CD4-positive, alpha-beta T cell (primary cell): Measurements from ENCODE around the gene FEZ2. TPM values are rescaled to one million over a fixed set of nuclear protein-coding genes. Genes with fewer than 3 reads are reported as not detected.

Experiments used
- ATAC-seq: fragments of 200-7000 bp; cut with Tn5 transposase; one replicate; pipeline ENCODE4 v1.10.0; 2022; ENCODE audit warnings: mild to moderate bottlenecking; ENCODE audit not compliant: poor library complexity
- CTCF ChIA-PET: fragments of 350-600 bp; sonication (Branson Sonifier 250); formaldehyde crosslinking; loops from one replicate; lab custom pipeline; 2021; ENCODE audit warnings: antibody characterized with exemption, inconsistent platforms; lab: Charles Lee
- POLR2A ChIA-PET: fragments of 350-600 bp; sonication (Branson Sonifier 250); formaldehyde crosslinking; loops from one replicate; lab custom pipeline; 2021; ENCODE audit warnings: antibody characterized with exemption, inconsistent platforms; lab: Charles Lee
- DNase-seq, 14 experiments: peaks; one replicate each; pipeline ENCODE4 v3.0.0-alpha.2; 2013 to 2020; ENCODE audit warnings: mixed read lengths in 2 of 14
- H3K27ac ChIP-seq, 2 donors: one replicate each; pipeline versions ENCODE4 v1.5.1 to v1.7.0; 2013; ENCODE audit warnings: low read length in 2 of 2, low read depth in 1 of 2, mild to moderate bottlenecking in 1 of 2
- H3K27me3 ChIP-seq, 2 experiments: 1 replicate in 1 of 2; 2 replicates in 1 of 2; pipeline versions ENCODE4 v1.6.1 to v1.7.0; 2013; ENCODE audit warnings: low read length in 2 of 2, control low read depth in 1 of 2, mild to moderate bottlenecking in 1 of 2, moderate library complexity in 1 of 2; ENCODE audit not compliant: insufficient read depth in 2 of 2, control insufficient read depth in 1 of 2
- H3K36me3 ChIP-seq: one replicate; pipeline ENCODE4 v1.6.1; 2013; ENCODE audit warnings: low read length, control low read depth; ENCODE audit not compliant: insufficient read depth
- H3K4me1 ChIP-seq: one replicate; pipeline ENCODE4 v1.6.1; 2013; ENCODE audit warnings: low read length, control low read depth; ENCODE audit not compliant: insufficient read depth
- H3K4me3 ChIP-seq: one replicate; pipeline ENCODE4 v1.5.1; 2013; ENCODE audit warnings: mild to moderate bottlenecking, low read length, moderate library complexity
- H3K9me3 ChIP-seq, 2 experiments: 1 replicate in 1 of 2; 2 replicates in 1 of 2; pipeline versions ENCODE4 v1.6.1 to v1.7.0; 2013; ENCODE audit warnings: low read length in 2 of 2, mild to moderate bottlenecking in 2 of 2, control low read depth in 1 of 2, moderate library complexity in 1 of 2; ENCODE audit not compliant: control insufficient read depth in 1 of 2, insufficient read depth in 1 of 2
- H3K27ac Mint-ChIP-seq: one replicate; pipeline ENCODE4 v1.8.0; 2020; ENCODE audit warnings: mixed read lengths
- H3K27me3 Mint-ChIP-seq: one replicate; pipeline ENCODE4 v1.8.0; 2021; ENCODE audit warnings: mixed read lengths
- H3K36me3 Mint-ChIP-seq: one replicate; pipeline ENCODE4 v1.8.0; 2021; ENCODE audit warnings: low read depth, mixed read lengths
- H3K4me1 Mint-ChIP-seq: one replicate; pipeline ENCODE4 v1.8.0; 2021; ENCODE audit warnings: low read depth, mixed read lengths
- H3K4me3 Mint-ChIP-seq: one replicate; pipeline ENCODE4 v1.8.0; 2020; ENCODE audit warnings: mild to moderate bottlenecking, mixed read lengths
- H3K9me3 Mint-ChIP-seq: one replicate; pipeline ENCODE4 v1.8.0; 2020; ENCODE audit warnings: mixed read lengths
- intact Hi-C, 2 experiments: fragments of 100-400 bp; cut with DNase I in 1 of 2; cut with micrococcal nuclease in 1 of 2; formaldehyde crosslinking; loops; one replicate each; pipeline versions ENCODE4 v1.15.1 to v1.9.0; 2023 to 2025; cut with DNase I, micrococcal nuclease
- total RNA-seq, 174 experiments: library from RNA in 2 of 174; stranded (reverse) in 2 of 174; gene quantifications; one replicate each; pipeline ENCODE4 v1.2.3 and lab custom pipeline; 2021 to 2026
- TF ChIP-seq, protein P1 (sequence below): fragments of 200-600 bp; IDR thresholded peaks from one replicate; pipeline ENCODE4 v1.8.0; 2022; ENCODE audit warnings: antibody characterized with exemption, mild to moderate bottlenecking

FEZ2 gene
- total RNA-seq, 2 experiments from 2014 or later, result 4.8 to 5.6 TPM

DNA sequence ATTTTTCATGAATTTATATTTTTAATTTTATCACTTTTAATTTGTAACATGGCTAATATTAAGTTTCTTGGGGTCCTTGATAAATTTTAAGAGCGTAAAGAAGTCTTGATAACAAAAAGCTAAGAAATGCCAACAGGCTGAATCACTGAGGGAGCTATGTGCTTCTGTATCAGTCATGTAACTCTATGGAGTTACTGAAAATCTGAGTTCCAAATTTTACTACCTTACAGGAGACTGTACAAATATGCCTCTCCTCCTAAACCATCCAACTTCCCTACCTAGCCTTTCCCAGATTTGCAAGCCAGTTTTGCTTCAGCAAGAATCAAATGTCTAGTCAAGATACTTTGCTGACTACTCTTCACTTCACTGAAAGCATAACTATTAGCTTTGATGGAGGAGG, 35.7 kb downstream of the FEZ2 start:
- Histone ChIP-seq H3K27me3 (no peaks in the 10 kb centered on the region), H3K9me3 (no peaks in the 10 kb centered on the region), H3K4me3 (no peak overlapping the region), H3K27ac (no peak overlapping the region), H3K36me3 (peaks cover 30% of the 10 kb centered on the region), H3K4me1 (no peaks in the 10 kb centered on the region)
- ATAC-seq (no peak), DNase-seq (no peak)
- intact Hi-C loops, result no loop called here
- H3K9me3 Mint-ChIP-seq, result no peaks in the 10 kb centered on the region
- no peak overlapping the region for H3K27ac Mint-ChIP-seq
- H3K27me3 Mint-ChIP-seq, result no peaks in the 10 kb centered on the region
- TF ChIP-seq, protein P1, sequence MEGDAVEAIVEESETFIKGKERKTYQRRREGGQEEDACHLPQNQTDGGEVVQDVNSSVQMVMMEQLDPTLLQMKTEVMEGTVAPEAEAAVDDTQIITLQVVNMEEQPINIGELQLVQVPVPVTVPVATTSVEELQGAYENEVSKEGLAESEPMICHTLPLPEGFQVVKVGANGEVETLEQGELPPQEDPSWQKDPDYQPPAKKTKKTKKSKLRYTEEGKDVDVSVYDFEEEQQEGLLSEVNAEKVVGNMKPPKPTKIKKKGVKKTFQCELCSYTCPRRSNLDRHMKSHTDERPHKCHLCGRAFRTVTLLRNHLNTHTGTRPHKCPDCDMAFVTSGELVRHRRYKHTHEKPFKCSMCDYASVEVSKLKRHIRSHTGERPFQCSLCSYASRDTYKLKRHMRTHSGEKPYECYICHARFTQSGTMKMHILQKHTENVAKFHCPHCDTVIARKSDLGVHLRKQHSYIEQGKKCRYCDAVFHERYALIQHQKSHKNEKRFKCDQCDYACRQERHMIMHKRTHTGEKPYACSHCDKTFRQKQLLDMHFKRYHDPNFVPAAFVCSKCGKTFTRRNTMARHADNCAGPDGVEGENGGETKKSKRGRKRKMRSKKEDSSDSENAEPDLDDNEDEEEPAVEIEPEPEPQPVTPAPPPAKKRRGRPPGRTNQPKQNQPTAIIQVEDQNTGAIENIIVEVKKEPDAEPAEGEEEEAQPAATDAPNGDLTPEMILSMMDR, result no peak
- no peaks in the 10 kb centered on the region for H3K4me1 Mint-ChIP-seq
- ChIA-PET POLR2A (no interaction called here), CTCF (no interaction called here)
- H3K36me3 Mint-ChIP-seq, result peaks cover 63% of the 10 kb centered on the region
- H3K4me3 Mint-ChIP-seq, result no peak overlapping the region

DNA sequence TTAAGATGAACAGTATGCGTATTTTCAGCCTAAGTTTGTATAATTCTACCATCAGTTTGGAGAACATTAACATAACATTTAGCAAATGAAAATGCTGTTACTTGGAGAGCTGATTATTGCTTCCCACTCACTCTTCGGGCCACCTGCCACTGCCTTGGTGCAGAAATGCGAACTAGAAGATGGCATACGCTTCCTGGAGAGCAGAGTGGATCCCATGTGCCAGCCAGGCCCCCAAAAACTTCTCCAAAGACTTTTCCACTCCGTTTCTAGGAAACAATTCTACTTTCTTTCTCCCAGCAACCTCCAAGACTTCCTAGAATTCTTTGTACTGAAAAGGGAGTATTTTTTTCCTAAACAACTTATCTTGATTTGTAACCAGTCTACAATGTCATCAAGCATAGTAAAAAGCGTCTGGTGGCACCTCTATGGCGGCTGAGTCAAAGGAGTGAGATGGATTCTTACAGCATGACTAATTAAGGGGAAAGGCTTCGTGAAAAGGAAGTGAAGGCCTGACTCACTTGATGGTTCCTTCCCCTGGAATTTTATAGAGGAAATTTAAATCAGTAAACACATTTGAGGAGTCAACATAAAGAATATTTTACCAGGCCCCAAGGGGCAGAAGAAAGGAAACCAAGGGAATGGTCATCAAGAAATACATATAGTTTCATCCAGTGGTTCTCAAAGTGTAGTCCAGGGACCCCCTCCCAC, 36.6 kb downstream of the FEZ2 start:
- Mint-ChIP-seq H3K36me3 (peaks cover 58% of the 10 kb centered on the region), H3K27me3 (no peaks in the 10 kb centered on the region), H3K4me3 (no peak overlapping the region), H3K4me1 (no peaks in the 10 kb centered on the region), H3K9me3 (no peaks in the 10 kb centered on the region), H3K27ac (no peak overlapping the region)
- POLR2A ChIA-PET, result no interaction called here
- H3K4me1 ChIP-seq, result no peaks in the 10 kb centered on the region
- H3K36me3 ChIP-seq, result peaks cover 23% of the 10 kb centered on the region
- no peak for ATAC-seq
- H3K4me3 ChIP-seq, result no peak overlapping the region
- no peaks in the 10 kb centered on the region for H3K9me3 ChIP-seq
- peak in 2 of 14 experiments; percentile 34 to 49 for DNase-seq
- CTCF ChIA-PET, result no interaction called here
- intact Hi-C loops, result no loop called here
- no peak overlapping the region for H3K27ac ChIP-seq
- no peaks in the 10 kb centered on the region for H3K27me3 ChIP-seq
- TF ChIP-seq, protein P1, result no peak

DNA sequence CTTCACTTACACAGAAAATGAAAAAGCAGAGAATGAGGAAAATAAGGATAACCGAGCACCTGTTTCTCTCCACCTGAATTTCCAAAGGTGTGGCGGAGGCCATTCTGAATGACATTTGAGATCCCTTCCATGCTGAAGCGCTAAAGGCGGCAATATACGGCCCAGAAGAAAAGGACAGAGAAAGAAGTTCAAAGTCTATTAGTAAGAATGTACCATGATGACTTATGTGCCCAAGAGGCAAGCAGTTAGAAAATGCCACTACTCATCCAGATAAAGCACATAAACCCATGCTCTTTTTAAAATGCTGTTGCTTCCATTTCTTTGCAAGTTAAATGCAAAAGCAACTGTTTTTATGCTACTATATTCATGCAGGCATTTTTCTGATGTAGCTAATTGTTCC, 37.2 kb downstream of the FEZ2 start:
- Histone ChIP-seq H3K9me3 (no peaks in the 10 kb centered on the region), H3K27me3 (no peaks in the 10 kb centered on the region), H3K4me3 (no peak overlapping the region), H3K4me1 (no peaks in the 10 kb centered on the region), H3K27ac (no peak overlapping the region), H3K36me3 (peaks cover 22% of the 10 kb centered on the region)
- Mint-ChIP-seq H3K27me3 (no peaks in the 10 kb centered on the region), H3K36me3 (peaks cover 58% of the 10 kb centered on the region), H3K9me3 (no peaks in the 10 kb centered on the region), H3K27ac (no peak overlapping the region), H3K4me3 (no peak overlapping the region), H3K4me1 (no peaks in the 10 kb centered on the region)
- no peak for ATAC-seq
- CTCF ChIA-PET, result no interaction called here
- POLR2A ChIA-PET, result no interaction called here
- TF ChIP-seq, protein P1, result no peak
- DNase-seq, result no peak
- intact Hi-C loops, result no loop called here
